NCI-H1436 treated with DMSO at 0.1 percent for 48 hours (cell line): ENCODE measurements around the gene B3GAT1.

Source experiments
- DNase-seq: peaks from one replicate; lab custom pipeline; 2025; lab: John Stamatoyannopoulos, UW

Gene B3GAT1

DNA sequence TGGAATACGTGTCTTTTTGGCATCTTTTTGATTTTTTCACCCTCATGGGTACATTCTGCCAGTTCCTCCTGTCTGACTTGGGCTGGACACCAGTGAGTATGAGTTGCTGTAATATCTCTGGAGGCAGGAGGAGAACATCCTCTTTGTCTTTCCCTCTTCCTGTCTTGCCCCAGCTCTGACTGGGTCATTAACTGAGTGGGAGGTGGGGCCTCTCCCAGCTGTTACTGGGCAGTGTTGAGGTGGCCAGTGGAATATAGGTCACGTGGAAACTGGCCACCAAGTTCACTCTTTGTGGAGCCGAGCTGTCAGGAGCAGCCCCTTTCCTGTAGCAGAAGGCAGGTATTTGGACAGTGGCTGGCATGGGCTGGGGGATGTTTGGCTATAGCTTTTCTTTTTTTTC lies 78.1 kb downstream of the B3GAT1 start:
- DNase-seq = no peak

DNA sequence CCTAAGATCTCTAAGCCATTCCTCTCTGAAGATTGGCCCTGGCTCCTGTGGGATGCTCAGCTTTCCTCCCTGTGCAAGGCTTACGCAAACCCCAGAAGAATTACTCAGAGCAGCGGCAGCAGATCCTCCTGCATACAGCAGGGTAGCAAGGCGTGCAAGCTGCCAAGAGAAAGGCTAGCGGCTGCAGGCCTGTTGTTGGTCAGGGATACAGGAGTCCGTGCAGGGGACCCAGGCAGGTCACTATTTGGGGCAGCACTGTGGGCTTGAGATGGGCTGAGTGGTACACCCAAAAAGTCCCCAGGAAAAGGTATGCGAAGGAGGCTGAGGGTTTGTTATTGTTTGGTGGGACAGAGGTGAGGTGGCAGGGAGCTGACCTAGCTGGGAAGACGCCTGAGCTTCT lies 78.7 kb downstream of the B3GAT1 start:
- no peak for DNase-seq

DNA sequence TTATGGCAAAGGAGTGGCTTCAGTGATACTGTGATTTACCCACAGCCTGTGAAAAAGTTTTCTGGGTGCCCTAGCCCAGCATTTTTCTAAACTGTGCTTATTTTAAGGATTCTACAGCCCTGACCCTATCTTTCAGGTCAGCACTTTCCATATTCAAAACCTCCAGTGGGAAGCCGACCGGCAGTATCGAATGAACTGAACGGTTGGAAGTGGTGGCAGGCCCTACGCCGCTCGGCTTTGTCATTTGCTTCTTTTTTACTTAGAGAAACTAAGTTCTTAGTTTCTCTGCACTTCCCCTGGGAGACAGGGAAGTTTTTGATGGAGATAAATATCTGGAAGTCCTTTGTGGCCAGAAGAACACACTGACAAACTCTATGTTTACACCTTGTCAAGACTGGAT lies 79.3 kb downstream of the B3GAT1 start:
- DNase-seq = no peak

DNA sequence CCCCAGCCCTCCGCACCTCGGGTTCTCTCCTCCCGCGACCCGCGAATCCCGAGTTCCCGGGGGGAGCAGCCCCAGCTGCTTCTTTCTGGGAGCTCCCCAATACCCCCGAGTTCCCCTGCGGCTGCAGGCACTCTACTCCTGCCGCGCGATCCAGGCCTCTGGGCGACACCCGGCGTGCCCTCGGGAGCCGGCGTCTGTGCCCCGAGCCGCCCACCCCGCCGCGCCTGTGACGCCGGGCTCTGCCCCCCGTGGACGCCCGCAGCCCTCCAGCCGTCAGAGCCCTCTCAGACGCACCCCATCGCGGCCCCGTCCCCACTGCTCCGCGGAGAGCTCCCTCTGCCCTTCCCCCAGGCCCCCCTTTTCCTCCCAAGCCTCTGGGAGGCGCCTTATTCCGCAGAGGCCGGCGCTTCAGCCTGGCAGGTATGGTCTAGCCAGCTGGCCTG lies 79.8 kb downstream of the B3GAT1 start:
- no peak for DNase-seq

DNA sequence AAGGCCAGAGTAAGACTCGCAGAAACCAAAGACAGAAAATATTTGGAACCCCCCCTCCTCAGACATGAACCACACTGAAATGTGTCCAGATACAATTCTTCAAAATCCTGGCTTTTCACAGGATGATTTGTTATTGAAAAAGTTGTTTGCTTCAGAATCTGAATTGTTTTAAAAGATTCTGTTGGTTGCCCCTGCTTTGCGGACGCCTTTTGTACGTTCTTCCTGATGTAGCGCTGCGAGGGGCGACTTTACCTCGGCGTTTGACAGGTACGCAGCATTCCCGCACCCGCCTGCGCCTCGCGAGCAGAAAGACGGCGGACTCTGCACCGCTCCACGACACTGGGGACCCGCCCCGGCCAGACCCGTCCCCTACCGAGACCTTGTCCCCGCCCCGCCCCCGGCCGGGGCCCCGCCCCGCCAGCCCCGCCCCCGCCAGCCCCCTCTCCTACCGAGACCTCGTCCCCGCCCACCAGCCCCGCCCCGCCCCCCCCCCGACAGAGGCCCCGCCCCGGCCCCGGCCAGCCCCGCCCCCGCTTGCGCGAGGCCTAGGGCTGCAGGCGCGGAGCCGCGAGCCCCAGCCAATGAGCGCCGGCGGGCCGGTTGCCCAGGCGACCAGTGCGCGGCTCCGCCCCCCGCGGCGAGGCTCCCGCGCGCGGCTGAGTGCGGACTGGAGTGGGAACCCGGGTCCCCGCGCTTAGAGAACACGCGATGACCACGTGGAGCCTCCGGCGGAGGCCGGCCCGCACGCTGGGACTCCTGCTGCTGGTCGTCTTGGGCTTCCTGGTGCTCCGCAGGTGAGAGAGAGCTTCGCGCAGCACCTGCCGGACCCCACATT lies 80.5 kb downstream of the B3GAT1 start, which contains the start of gene GLB1L2:
Gene GLB1L2, plus strand, starts transcription at position 635 of the 835 bp plus-strand sequence. Its CDS starts 74 bp downstream, at position 709.
- DNase-seq = no peak

DNA sequence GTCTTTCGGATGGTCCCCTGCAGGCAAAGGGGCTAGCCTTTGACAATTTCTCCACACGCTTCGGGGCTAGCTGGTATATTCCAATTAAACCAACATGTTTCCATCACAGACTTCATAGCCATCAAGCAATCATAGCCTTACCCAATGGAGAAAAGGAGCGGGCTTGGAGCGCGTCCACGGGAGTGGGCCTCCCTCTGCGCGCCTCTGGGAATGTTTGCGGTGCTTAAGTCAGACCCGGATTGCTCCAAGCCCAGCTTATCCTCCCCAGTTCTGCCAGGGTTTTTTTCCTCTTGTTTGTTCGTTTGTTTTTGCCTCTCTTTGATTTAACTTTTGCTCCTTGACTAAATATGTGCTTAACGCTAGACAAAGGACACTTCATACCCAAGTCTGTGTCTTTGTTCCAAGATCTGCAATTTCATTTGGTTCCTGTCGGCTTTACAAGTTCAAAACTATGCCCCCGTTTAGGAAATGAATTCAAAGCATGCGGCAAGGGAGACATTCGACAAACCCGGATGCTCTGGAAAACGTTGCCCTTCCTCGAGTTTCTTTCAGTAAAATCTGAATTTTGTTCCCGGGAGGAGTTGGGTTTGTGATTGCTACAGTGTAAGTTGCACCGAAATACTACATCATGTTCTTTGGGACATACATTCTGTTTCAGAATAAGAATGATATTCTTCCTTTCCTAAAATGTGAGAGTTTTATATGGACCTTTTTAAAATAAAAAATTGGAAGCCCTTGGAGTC lies 81.3 kb downstream of the B3GAT1 start:
- DNase-seq = no peak
